HepG2 (cell line): ENCODE results near the gene PTPRE.

Experiments
- AGO2 ChIP-seq: fragments of 200-400 bp; formaldehyde crosslinking; optimal IDR thresholded peaks from 2 replicates; pipeline ENCODE3; 2017; ENCODE audit warnings: mild to moderate bottlenecking, low read depth, low read length, moderate library complexity
- ATF3 ChIP-seq: sonication (generic); formaldehyde crosslinking; IDR thresholded peaks from 2 replicates; pipeline ENCODE4 v1.4.0; 2020; ENCODE audit warnings: missing genetic modification reagents
- EZH2 ChIP-seq: conservative IDR thresholded peaks from 2 replicates; pipeline ENCODE4 v1.6.1; 2012; ENCODE audit warnings: mild to moderate bottlenecking, low read depth, low read length, moderate library complexity
- HMG20A ChIP-seq: IDR thresholded peaks from 2 replicates; pipeline ENCODE4 v1.6.1; 2016; ENCODE audit warnings: borderline replicate concordance
- LCORL ChIP-seq, 2 experiments: fragments of 450-650 bp in 1 of 2; sonication (generic) in 1 of 2; formaldehyde crosslinking in 1 of 2; IDR thresholded peaks; 2 replicates each; pipeline versions ENCODE4 v1.5.0 to v1.6.1; 2017 to 2020; ENCODE audit warnings: antibody characterized with exemption in 1 of 2, missing genetic modification reagents in 1 of 2
- MYC ChIP-seq: sonication (generic); formaldehyde crosslinking; IDR thresholded peaks from 2 replicates; pipeline ENCODE4 v1.9.0; 2021; ENCODE audit warnings: missing genetic modification reagents, borderline replicate concordance
- POLR2A ChIP-seq, 2 experiments: IDR thresholded peaks; 2 replicates each; pipeline ENCODE4 v1.6.1; 2011; ENCODE audit warnings: low read depth in 2 of 2, low read length in 2 of 2, mild to moderate bottlenecking in 1 of 2, moderate library complexity in 1 of 2; ENCODE audit not compliant: insufficient read depth in 1 of 2
- SUZ12 ChIP-seq: fragments of 150-350 bp; IDR thresholded peaks from 2 replicates; pipeline ENCODE4 v1.6.1; 2014; ENCODE audit warnings: low read depth, low read length
- THAP11 ChIP-seq: IDR thresholded peaks from 2 replicates; pipeline ENCODE4 v1.6.1; 2016; ENCODE audit warnings: missing biosample characterization, missing genetic modification reagents
- U2AF1 ChIP-seq: fragments of 200-400 bp; formaldehyde crosslinking; optimal IDR thresholded peaks from 2 replicates; pipeline ENCODE3; 2017; ENCODE audit warnings: mild to moderate bottlenecking, low read depth, low read length
- ZNF768 ChIP-seq: sonication (generic); formaldehyde crosslinking; IDR thresholded peaks from 2 replicates; pipeline ENCODE4 v1.4.0; 2020; ENCODE audit warnings: missing genetic modification reagents
- ZSCAN21 ChIP-seq: sonication (generic); formaldehyde crosslinking; IDR thresholded peaks from 2 replicates; pipeline ENCODE4 v1.8.0; 2022; ENCODE audit warnings: mild to moderate bottlenecking, missing genetic modification reagents, moderate library complexity, borderline replicate concordance
- TF ChIP-seq, protein P1 (sequence below): sonication (generic); formaldehyde crosslinking; IDR thresholded peaks from 2 replicates; pipeline ENCODE4 v1.5.1; 2020; ENCODE audit warnings: missing genetic modification reagents, mild to moderate bottlenecking, borderline replicate concordance
- TF ChIP-seq, protein P2 (sequence below): sonication (generic); formaldehyde crosslinking; IDR thresholded peaks from 2 replicates; pipeline ENCODE4 v1.5.1; 2020; ENCODE audit warnings: mild to moderate bottlenecking, missing genetic modification reagents, moderate library complexity

GRCh38 chr10:127990846-127991542, 84.1 kb downstream of the PTPRE start:
- TF ChIP-seq ATF3 (CRISPR knock-in tag) (no peak), HMG20A (CRISPR knock-in tag) (no peak), AGO2 (no peak), LCORL (IDR thresholded peaks at IDR 0.05) (no peak), LCORL (CRISPR knock-in tag; IDR thresholded peaks at IDR 0.05) (no peak), POLR2A (IDR thresholded peaks at IDR 0.05; ENCODE audit: insufficient read depth in 1 of 2, low read depth in 2 of 2, low read length in 2 of 2) (no peak), THAP11 (CRISPR knock-in tag) (no peak), SUZ12 (no peak), ZSCAN21 (CRISPR knock-in tag) (no peak), ZNF768 (CRISPR knock-in tag) (no peak), MYC (no peak), EZH2 (no peak), U2AF1 (no peak)
- TF ChIP-seq, protein P1, sequence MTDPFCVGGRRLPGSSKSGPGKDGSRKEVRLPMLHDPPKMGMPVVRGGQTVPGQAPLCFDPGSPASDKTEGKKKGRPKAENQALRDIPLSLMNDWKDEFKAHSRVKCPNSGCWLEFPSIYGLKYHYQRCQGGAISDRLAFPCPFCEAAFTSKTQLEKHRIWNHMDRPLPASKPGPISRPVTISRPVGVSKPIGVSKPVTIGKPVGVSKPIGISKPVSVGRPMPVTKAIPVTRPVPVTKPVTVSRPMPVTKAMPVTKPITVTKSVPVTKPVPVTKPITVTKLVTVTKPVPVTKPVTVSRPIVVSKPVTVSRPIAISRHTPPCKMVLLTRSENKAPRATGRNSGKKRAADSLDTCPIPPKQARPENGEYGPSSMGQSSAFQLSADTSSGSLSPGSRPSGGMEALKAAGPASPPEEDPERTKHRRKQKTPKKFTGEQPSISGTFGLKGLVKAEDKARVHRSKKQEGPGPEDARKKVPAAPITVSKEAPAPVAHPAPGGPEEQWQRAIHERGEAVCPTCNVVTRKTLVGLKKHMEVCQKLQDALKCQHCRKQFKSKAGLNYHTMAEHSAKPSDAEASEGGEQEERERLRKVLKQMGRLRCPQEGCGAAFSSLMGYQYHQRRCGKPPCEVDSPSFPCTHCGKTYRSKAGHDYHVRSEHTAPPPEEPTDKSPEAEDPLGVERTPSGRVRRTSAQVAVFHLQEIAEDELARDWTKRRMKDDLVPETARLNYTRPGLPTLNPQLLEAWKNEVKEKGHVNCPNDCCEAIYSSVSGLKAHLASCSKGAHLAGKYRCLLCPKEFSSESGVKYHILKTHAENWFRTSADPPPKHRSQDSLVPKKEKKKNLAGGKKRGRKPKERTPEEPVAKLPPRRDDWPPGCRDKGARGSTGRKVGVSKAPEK (CRISPR knock-in tag), result no peak
- TF ChIP-seq, protein P2, sequence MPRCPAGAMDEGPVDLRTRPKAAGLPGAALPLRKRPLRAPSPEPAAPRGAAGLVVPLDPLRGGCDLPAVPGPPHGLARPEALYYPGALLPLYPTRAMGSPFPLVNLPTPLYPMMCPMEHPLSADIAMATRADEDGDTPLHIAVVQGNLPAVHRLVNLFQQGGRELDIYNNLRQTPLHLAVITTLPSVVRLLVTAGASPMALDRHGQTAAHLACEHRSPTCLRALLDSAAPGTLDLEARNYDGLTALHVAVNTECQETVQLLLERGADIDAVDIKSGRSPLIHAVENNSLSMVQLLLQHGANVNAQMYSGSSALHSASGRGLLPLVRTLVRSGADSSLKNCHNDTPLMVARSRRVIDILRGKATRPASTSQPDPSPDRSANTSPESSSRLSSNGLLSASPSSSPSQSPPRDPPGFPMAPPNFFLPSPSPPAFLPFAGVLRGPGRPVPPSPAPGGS, result no peak
